Neural cell (in vitro differentiated cells): ENCODE results near the gene CPNE5. TPM values are rescaled to one million over a fixed set of nuclear protein-coding genes. Genes with fewer than 3 reads are reported as not detected.

ENCODE experiments used
- H2AFZ ChIP-seq: fragments of 200-600, 300-800 bp; sonication (generic), shearing (Covaris generic); 2 replicates; pipeline ENCODE4 v1.6.0; 2014; ENCODE audit warnings: low read depth, mild to moderate bottlenecking, antibody characterized with exemption, low read length, moderate library complexity
- H3F3A ChIP-seq: fragments of 200-600 bp; shearing (Covaris generic); 2 replicates; pipeline ENCODE4 v1.6.1; 2016; ENCODE audit warnings: mild to moderate bottlenecking, moderate library complexity, mixed read lengths, antibody characterized with exemption, low read length; ENCODE audit not compliant: insufficient read depth, poor library complexity, severe bottlenecking
- H3K27ac ChIP-seq: fragments of 200-600, 300-800 bp; sonication (generic), shearing (Covaris generic); 2 replicates; pipeline ENCODE4 v1.5.1; 2014; ENCODE audit warnings: mild to moderate bottlenecking, low read length, moderate library complexity
- H3K27me3 ChIP-seq: fragments of 300-800, 200-600 bp; sonication (generic), shearing (Covaris generic); 2 replicates; pipeline ENCODE4 v1.6.0; 2014; ENCODE audit warnings: mild to moderate bottlenecking, low read depth, low read length, moderate library complexity; ENCODE audit not compliant: insufficient read depth
- H3K36me3 ChIP-seq: fragments of 300-800, 200-600 bp; sonication (generic), shearing (Covaris generic); 2 replicates; pipeline ENCODE4 v1.5.1; 2014; ENCODE audit warnings: mild to moderate bottlenecking, antibody characterized with exemption, low read length, moderate library complexity; ENCODE audit not compliant: insufficient read depth
- H3K4me2 ChIP-seq: fragments of 300-800, 200-600 bp; sonication (generic), shearing (Covaris generic); 2 replicates; pipeline ENCODE4 v1.6.0; 2014; ENCODE audit warnings: mild to moderate bottlenecking, low read length
- H3K4me3 ChIP-seq: fragments of 300-800, 200-600 bp; sonication (generic), shearing (Covaris generic); 2 replicates; pipeline ENCODE4 v1.5.1; 2014; ENCODE audit warnings: mild to moderate bottlenecking, low read length, moderate library complexity
- H3K79me2 ChIP-seq: fragments of 200-600 bp; shearing (Covaris generic); replicated peaks from 2 replicates; pipeline ENCODE4 v1.6.0; 2014; ENCODE audit warnings: mild to moderate bottlenecking, low read length, moderate library complexity; ENCODE audit not compliant: insufficient read depth
- H3K9ac ChIP-seq: fragments of 300-800, 200-600 bp; sonication (generic), shearing (Covaris generic); 2 replicates; pipeline ENCODE4 v1.6.1; 2016; ENCODE audit warnings: mild to moderate bottlenecking, low read length, mixed read lengths
- H3K9me2 ChIP-seq: fragments of 200-600 bp; shearing (Covaris generic); 2 replicates; pipeline ENCODE4 v1.6.1; 2016; ENCODE audit warnings: mild to moderate bottlenecking, low read length, mixed read lengths; ENCODE audit not compliant: insufficient read depth
- H3K9me3 ChIP-seq: fragments of 200-600, 300-800 bp; sonication (generic), shearing (Covaris generic); 2 replicates; pipeline ENCODE4 v1.6.1; 2016; ENCODE audit warnings: mild to moderate bottlenecking, mixed run types, low read length, moderate library complexity, mixed read lengths
- H4K20me1 ChIP-seq: fragments of 200-600 bp; shearing (Covaris generic); 2 replicates; pipeline ENCODE4 v1.6.1; 2016; ENCODE audit warnings: mild to moderate bottlenecking, mixed run types; ENCODE audit not compliant: insufficient read depth
- CTCF ChIP-seq: fragments of 450-650 bp; IDR thresholded peaks from 2 replicates; pipeline ENCODE4 v1.5.1; 2014; ENCODE audit warnings: antibody characterized with exemption, mild to moderate bottlenecking, moderate library complexity; ENCODE audit not compliant: poor library complexity, severe bottlenecking
- EP300 ChIP-seq: fragments of 450-650 bp; conservative IDR thresholded peaks from 2 replicates; pipeline ENCODE4 v1.6.1; 2014; ENCODE audit warnings: antibody characterized with exemption, mild to moderate bottlenecking, moderate library complexity; ENCODE audit not compliant: poor library complexity, severe bottlenecking
- EZH2 ChIP-seq: fragments of 200-600, 300-800 bp; shearing (Covaris generic), sonication (generic); IDR thresholded peaks from 2 replicates; pipeline ENCODE4 v1.6.1; 2014; ENCODE audit warnings: antibody characterized with exemption, low read length, borderline replicate concordance, mild to moderate bottlenecking; ENCODE audit not compliant: insufficient read depth, poor library complexity, severe bottlenecking
- MXI1 ChIP-seq: fragments of 450-650 bp; conservative IDR thresholded peaks from 2 replicates; pipeline ENCODE4 v1.6.1; 2014; ENCODE audit warnings: antibody characterized with exemption, mild to moderate bottlenecking; ENCODE audit not compliant: poor library complexity, severe bottlenecking
- POLR2AphosphoS5 ChIP-seq: IDR thresholded peaks from 2 replicates; pipeline ENCODE4 v1.6.1; 2012
- RAD21 ChIP-seq: fragments of 450-650 bp; conservative IDR thresholded peaks from 2 replicates; pipeline ENCODE4 v1.6.1; 2014; ENCODE audit warnings: antibody characterized with exemption, mild to moderate bottlenecking, moderate library complexity
- REST ChIP-seq: IDR thresholded peaks from 2 replicates; pipeline ENCODE4 v1.6.1; 2012; ENCODE audit warnings: borderline replicate concordance
- SMC3 ChIP-seq: fragments of 450-650 bp; conservative IDR thresholded peaks from 2 replicates; pipeline ENCODE4 v1.6.1; 2014; ENCODE audit warnings: antibody characterized with exemption, mild to moderate bottlenecking, moderate library complexity; ENCODE audit not compliant: poor library complexity
- TAF1 ChIP-seq: IDR thresholded peaks from 2 replicates; pipeline ENCODE4 v1.6.1; 2012; ENCODE audit warnings: low read depth
- polyA plus RNA-seq: library from polyadenylated mRNA; depleted of rRNA; stranded (reverse); fragments of >200 nt; gene quantifications from 2 replicates; pipeline ENCODE4 v1.2.3, GENCODE V29; 2014

Gene CPNE5
- polyA plus RNA-seq, 1 donor from 2014 or later, result 8.7 TPM

DNA sequence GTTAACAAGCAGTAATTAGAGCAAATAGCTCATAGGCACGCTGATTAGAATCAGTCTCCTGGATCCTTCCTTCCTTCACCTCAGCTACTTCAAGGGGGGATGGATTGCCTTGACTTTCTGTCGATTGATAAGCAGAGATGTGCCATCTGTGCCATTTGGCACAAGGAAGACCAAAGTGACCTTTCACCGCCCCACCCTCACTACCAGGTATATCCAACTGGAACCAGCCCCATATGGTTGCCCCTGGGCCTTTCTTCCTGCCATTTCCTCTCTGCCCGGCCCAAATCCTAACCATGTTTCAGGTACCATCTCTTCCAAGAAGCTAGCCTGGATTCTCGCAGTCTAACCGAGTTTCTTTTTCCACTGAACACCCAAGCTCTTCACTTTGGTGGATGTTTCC, 8.7 kb upstream of the CPNE5 start:
- no peak overlapping the region for H3K4me3 ChIP-seq
- no peaks in the 10 kb centered on the region for H3K79me2 ChIP-seq
- peak overlapping the region; percentile 51 for H3K9ac ChIP-seq
- no peaks in the 10 kb centered on the region for H3F3A ChIP-seq
- no peaks in the 10 kb centered on the region for H3K27me3 ChIP-seq
- H3K27ac ChIP-seq, result peak overlapping the region; percentile 53
- no peaks in the 10 kb centered on the region for H3K36me3 ChIP-seq
- no peaks in the 10 kb centered on the region for H4K20me1 ChIP-seq
- H2AFZ ChIP-seq, result no peak overlapping the region
- H3K9me3 ChIP-seq, result no peaks in the 10 kb centered on the region
- no peak overlapping the region for H3K4me2 ChIP-seq
- TF ChIP-seq EZH2 (no peak), SMC3 (no peak), RAD21 (no peak), REST (no peak), CTCF (no peak), MXI1 (no peak), TAF1 (no peak), EP300 (no peak), POLR2AphosphoS5 (no peak)
- H3K9me2 ChIP-seq, result no peaks in the 10 kb centered on the region

GRCh38 chr6:36847152-36847551, 7.9 kb upstream of the CPNE5 start:
- no peaks in the 10 kb centered on the region for H3F3A ChIP-seq
- H4K20me1 ChIP-seq, result no peaks in the 10 kb centered on the region
- no peak overlapping the region for H3K27ac ChIP-seq
- H3K36me3 ChIP-seq, result no peaks in the 10 kb centered on the region
- no peaks in the 10 kb centered on the region for H3K9me3 ChIP-seq
- no peaks in the 10 kb centered on the region for H3K27me3 ChIP-seq
- TF ChIP-seq MXI1, result no peak
- TF ChIP-seq EP300, result no peak
- TF ChIP-seq CTCF, result no peak
- no peak for TF ChIP-seq EZH2
- TF ChIP-seq SMC3, result no peak
- TF ChIP-seq POLR2AphosphoS5, result no peak
- TF ChIP-seq REST, result no peak
- no peak for TF ChIP-seq RAD21
- TF ChIP-seq TAF1, result no peak
- no peak overlapping the region for H2AFZ ChIP-seq
- H3K9me2 ChIP-seq, result no peaks in the 10 kb centered on the region
- H3K79me2 ChIP-seq, result no peaks in the 10 kb centered on the region
- H3K4me3 ChIP-seq, result no peak overlapping the region
- no peak overlapping the region for H3K9ac ChIP-seq
- H3K4me2 ChIP-seq, result no peak overlapping the region
